Fibroblast of lung (primary cell): ENCODE data around the gene SMARCA4.
"Not testable (repeated sequence)": the region's sequence is repeated elsewhere in the genome, so short reads cannot be mapped to it uniquely, and the experiment has no call there.

Experiments used
- EZH2 ChIP-seq: IDR thresholded peaks from 2 replicates; pipeline ENCODE4 v1.5.1; 2012; ENCODE audit warnings: low read length, control low read depth, mild to moderate bottlenecking; ENCODE audit errors: missing control alignments
- TF ChIP-seq, protein P1 (sequence below), 2 donors: IDR thresholded peaks in 1 of 2; conservative IDR thresholded peaks in 1 of 2; 1 replicate in 1 of 2; 2 replicates in 1 of 2; pipeline ENCODE4 v1.5.1; 2011 to 2012; ENCODE audit warnings: low read length in 2 of 2, control low read depth in 1 of 2, inconsistent platforms in 1 of 2, low read depth in 1 of 2, mild to moderate bottlenecking in 1 of 2

DNA sequence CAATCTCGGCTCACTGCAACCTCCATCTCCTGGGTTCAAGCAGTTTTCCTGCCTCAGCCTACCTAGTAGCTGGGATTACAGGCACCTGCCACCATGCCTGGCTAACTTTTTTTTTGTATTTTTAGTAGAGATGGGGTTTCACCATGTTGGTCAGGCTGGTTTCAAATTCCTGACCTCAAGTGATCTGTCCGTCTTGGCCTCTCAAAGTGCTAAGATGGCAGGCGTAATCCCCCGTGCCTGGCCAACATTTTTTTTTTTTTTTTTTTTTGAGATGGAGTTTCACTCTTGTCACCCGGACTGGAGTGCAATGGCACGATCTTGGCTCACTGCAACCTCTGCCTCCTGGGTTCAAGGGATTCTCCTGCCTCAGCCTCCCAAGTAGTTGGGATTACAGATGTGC lies 31.3 kb downstream of the SMARCA4 start:
- TF ChIP-seq, protein P1, sequence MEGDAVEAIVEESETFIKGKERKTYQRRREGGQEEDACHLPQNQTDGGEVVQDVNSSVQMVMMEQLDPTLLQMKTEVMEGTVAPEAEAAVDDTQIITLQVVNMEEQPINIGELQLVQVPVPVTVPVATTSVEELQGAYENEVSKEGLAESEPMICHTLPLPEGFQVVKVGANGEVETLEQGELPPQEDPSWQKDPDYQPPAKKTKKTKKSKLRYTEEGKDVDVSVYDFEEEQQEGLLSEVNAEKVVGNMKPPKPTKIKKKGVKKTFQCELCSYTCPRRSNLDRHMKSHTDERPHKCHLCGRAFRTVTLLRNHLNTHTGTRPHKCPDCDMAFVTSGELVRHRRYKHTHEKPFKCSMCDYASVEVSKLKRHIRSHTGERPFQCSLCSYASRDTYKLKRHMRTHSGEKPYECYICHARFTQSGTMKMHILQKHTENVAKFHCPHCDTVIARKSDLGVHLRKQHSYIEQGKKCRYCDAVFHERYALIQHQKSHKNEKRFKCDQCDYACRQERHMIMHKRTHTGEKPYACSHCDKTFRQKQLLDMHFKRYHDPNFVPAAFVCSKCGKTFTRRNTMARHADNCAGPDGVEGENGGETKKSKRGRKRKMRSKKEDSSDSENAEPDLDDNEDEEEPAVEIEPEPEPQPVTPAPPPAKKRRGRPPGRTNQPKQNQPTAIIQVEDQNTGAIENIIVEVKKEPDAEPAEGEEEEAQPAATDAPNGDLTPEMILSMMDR (conservative IDR thresholded peaks at IDR 0.05 in 1 of 2, IDR thresholded peaks at IDR 0.05 in 1 of 2; ENCODE audit: low read depth in 1 of 2, low read length in 2 of 2), result not testable (repeated sequence)
- not testable (repeated sequence) for TF ChIP-seq EZH2
